ENCODE measurements around the gene ADAM33. TPM values are rescaled to one million over a fixed set of nuclear protein-coding genes. Genes with fewer than 3 reads are reported as not detected.
A peak's percentile ranks its signal among the peaks of the same experiment; 100 is the strongest.

Gene ADAM33
- total RNA-seq, 1 donor = 11.2 TPM

GRCh38 chr20:3694864-3695263, 13.1 kb upstream of the ADAM33 start:
- Histone ChIP-seq H3K27me3 (ENCODE audit: insufficient read depth, low read length) (no peaks in the 10 kb centered on the region), H3K79me2 (ENCODE audit: insufficient read depth, low read length) (no peaks in the 10 kb centered on the region), H3K9me3 (ENCODE audit: low read depth, low read length) (no peaks in the 10 kb centered on the region), H2AFZ (ENCODE audit: low read length) (no peak overlapping the region), H3K4me3 (ENCODE audit: insufficient read depth, low read length) (no peak overlapping the region), H3K4me1 (ENCODE audit: insufficient read depth, low read length) (no peaks in the 10 kb centered on the region), H3K4me2 (ENCODE audit: insufficient read depth, low read length) (no peak overlapping the region), H3K27ac (ENCODE audit: low read depth, low read length) (no peak overlapping the region), H4K20me1 (ENCODE audit: insufficient read depth, low read length) (no peaks in the 10 kb centered on the region), H3K36me3 (ENCODE audit: insufficient read depth, low read length) (no peaks in the 10 kb centered on the region)
- no peak for TF ChIP-seq CTCF (IDR thresholded peaks at IDR 0.05; ENCODE audit: extremely low read depth, low read depth, low read length)
- peak; percentile 47 for DNase-seq (ENCODE audit: insufficient read length, low spot score, missing footprints)

- no peak overlapping the region for H3K4me2 ChIP-seq (ENCODE audit: insufficient read depth, low read length)
- H3K36me3 ChIP-seq (ENCODE audit: insufficient read depth, low read length) = no peaks in the 10 kb centered on the region
- H3K4me3 ChIP-seq (ENCODE audit: insufficient read depth, low read length) = no peak overlapping the region
- peak; percentile 52 for DNase-seq (ENCODE audit: insufficient read length, low spot score, missing footprints)
- H3K9me3 ChIP-seq (ENCODE audit: low read depth, low read length) = no peaks in the 10 kb centered on the region
- no peak for TF ChIP-seq CTCF (IDR thresholded peaks at IDR 0.05; ENCODE audit: extremely low read depth, low read depth, low read length)
- no peaks in the 10 kb centered on the region for H3K79me2 ChIP-seq (ENCODE audit: insufficient read depth, low read length)
- H2AFZ ChIP-seq (ENCODE audit: low read length) = no peak overlapping the region
- no peaks in the 10 kb centered on the region for H4K20me1 ChIP-seq (ENCODE audit: insufficient read depth, low read length)
- no peaks in the 10 kb centered on the region for H3K27me3 ChIP-seq (ENCODE audit: insufficient read depth, low read length)
- no peaks in the 10 kb centered on the region for H3K4me1 ChIP-seq (ENCODE audit: insufficient read depth, low read length)
- H3K27ac ChIP-seq (ENCODE audit: low read depth, low read length) = no peak overlapping the region
Observed at GRCh38 chr20:3693376-3693775, 11.6 kb upstream of the ADAM33 start.

- no peak overlapping the region for H3K27ac ChIP-seq (ENCODE audit: low read depth, low read length)
- no peak for TF ChIP-seq CTCF (IDR thresholded peaks at IDR 0.05; ENCODE audit: extremely low read depth, low read depth, low read length)
- H3K36me3 ChIP-seq (ENCODE audit: insufficient read depth, low read length) = no peaks in the 10 kb centered on the region
- no peaks in the 10 kb centered on the region for H3K79me2 ChIP-seq (ENCODE audit: insufficient read depth, low read length)
- no peak overlapping the region for H3K4me2 ChIP-seq (ENCODE audit: insufficient read depth, low read length)
- H4K20me1 ChIP-seq (ENCODE audit: insufficient read depth, low read length) = no peaks in the 10 kb centered on the region
- no peaks in the 10 kb centered on the region for H3K4me1 ChIP-seq (ENCODE audit: insufficient read depth, low read length)
- H3K4me3 ChIP-seq (ENCODE audit: insufficient read depth, low read length) = no peak overlapping the region
- no peaks in the 10 kb centered on the region for H3K27me3 ChIP-seq (ENCODE audit: insufficient read depth, low read length)
- no peak overlapping the region for H2AFZ ChIP-seq (ENCODE audit: low read length)
- H3K9me3 ChIP-seq (ENCODE audit: low read depth, low read length) = no peaks in the 10 kb centered on the region
- peak; percentile 83 for DNase-seq (ENCODE audit: insufficient read length, low spot score, missing footprints)
Observed at GRCh38 chr20:3692706-3693294, 11.0 kb upstream of the ADAM33 start.

- Histone ChIP-seq H3K79me2 (ENCODE audit: insufficient read depth, low read length) (no peaks in the 10 kb centered on the region), H3K4me1 (ENCODE audit: insufficient read depth, low read length) (peaks cover 7% of the 10 kb centered on the region), H3K36me3 (ENCODE audit: insufficient read depth, low read length) (no peaks in the 10 kb centered on the region), H3K9me3 (ENCODE audit: low read depth, low read length) (no peaks in the 10 kb centered on the region), H3K4me3 (ENCODE audit: insufficient read depth, low read length) (no peak overlapping the region), H3K4me2 (ENCODE audit: insufficient read depth, low read length) (no peak overlapping the region), H3K27me3 (ENCODE audit: insufficient read depth, low read length) (no peaks in the 10 kb centered on the region), H4K20me1 (ENCODE audit: insufficient read depth, low read length) (no peaks in the 10 kb centered on the region), H2AFZ (ENCODE audit: low read length) (no peak overlapping the region), H3K27ac (ENCODE audit: low read depth, low read length) (no peak overlapping the region)
- DNase-seq (ENCODE audit: insufficient read length, low spot score, missing footprints) = no peak
- TF ChIP-seq CTCF (IDR thresholded peaks at IDR 0.05; ENCODE audit: extremely low read depth, low read depth, low read length) = no peak
Observed at GRCh38 chr20:3691897-3692296, 10.1 kb upstream of the ADAM33 start.
